ENCODE measurements around the gene AGBL2. TPM values are rescaled to one million over a fixed set of nuclear protein-coding genes. Genes with fewer than 3 reads are reported as not detected.
"Not testable (repeated sequence)": the region's sequence is repeated elsewhere in the genome, so short reads cannot be mapped to it uniquely, and the experiment has no call there.

The AGBL2 gene
- total RNA-seq, 1 experiment from 2014 or later: 3.0 TPM

DNA sequence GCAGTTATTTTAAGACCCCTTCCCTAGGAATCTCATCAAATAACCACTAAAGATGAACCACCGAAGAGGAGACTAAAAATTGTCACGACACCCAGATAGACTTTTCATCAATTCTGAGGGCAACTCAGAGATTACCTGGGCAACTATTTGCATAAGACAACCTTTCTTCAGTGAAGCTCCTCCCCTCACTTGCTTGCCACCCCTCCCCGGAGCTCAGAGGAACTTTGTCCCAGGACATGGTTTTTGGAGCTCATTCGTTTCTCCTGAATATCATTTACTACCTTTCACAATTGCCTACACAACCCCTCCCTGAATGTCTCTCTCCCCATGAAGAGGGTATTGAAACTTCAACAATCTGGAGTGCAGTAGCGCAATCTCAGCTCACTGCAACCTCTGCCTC is 3.9 kb downstream of the AGBL2 start:
- H2BK15ac ChIP-seq (ENCODE audit: low read depth, low read length): no peak overlapping the region
- H3K9me3 ChIP-seq (ENCODE audit: control insufficient read depth, low read depth, low read length): no peaks in the 10 kb centered on the region
- H4K91ac ChIP-seq (ENCODE audit: insufficient read length, low read depth, low read length): no peak overlapping the region
- H3K4ac ChIP-seq (ENCODE audit: low read depth, low read length): no peak overlapping the region
- H3K18ac ChIP-seq (ENCODE audit: insufficient read length, low read depth, low read length): no peak overlapping the region
- H3K23me2 ChIP-seq (ENCODE audit: insufficient read length, low read depth, low read length, poor library complexity, severe bottlenecking): peaks cover 6% of the 10 kb centered on the region
- H3K23ac ChIP-seq (ENCODE audit: insufficient read length, low read depth, low read length): no peak overlapping the region
- no peaks in the 10 kb centered on the region for H3K79me1 ChIP-seq (ENCODE audit: insufficient read depth, low read depth, low read length, poor library complexity, severe bottlenecking)
- no peak overlapping the region for H3K4me2 ChIP-seq (ENCODE audit: insufficient read depth, insufficient read length, low read length)
- Mint-ChIP-seq H3K4me1 (peaks cover 17 to 24% of the 10 kb centered on the region in 2 experiments), H3K27ac (peak overlapping the region in 1 of 3 experiments; percentile 93; a peak in 2 of 7 replicates), H3K9me3 (peaks cover 2 to 7% of the 10 kb centered on the region in 2 experiments; a peak in 2 of 5 replicates), H3K36me3 (ENCODE audit: insufficient read depth in 1 of 3, low read depth in 3 of 3) (peaks cover 8 to 15% (median 11%) of the 10 kb centered on the region in 3 experiments; a peak in 5 of 7 replicates), H3K4me3 (no peak overlapping the region), H3K27me3 (ENCODE audit: low read depth) (no peaks in the 10 kb centered on the region)
- WGBS (ENCODE audit: extremely low coverage, insufficient read length, low lambda C conversion rate): no CpG with 5 or more reads among the region's 5 CpGs
- H4K20me1 ChIP-seq (ENCODE audit: control insufficient read depth, insufficient read depth, insufficient read length): no peaks in the 10 kb centered on the region
- H4K8ac ChIP-seq (replicated peaks; ENCODE audit: insufficient read length, low read depth, low read length): no peak overlapping the region
- H3K56ac ChIP-seq (ENCODE audit: insufficient read length, low read depth, low read length): no peak overlapping the region
- H2AK5ac ChIP-seq (ENCODE audit: insufficient read length, low read length): no peak overlapping the region
- H3T11ph ChIP-seq (ENCODE audit: low read length): no peak overlapping the region
- H3K79me2 ChIP-seq (ENCODE audit: insufficient read depth, low read length): no peaks in the 10 kb centered on the region
- H2BK12ac ChIP-seq (ENCODE audit: insufficient read length, low read depth, low read length): no peak overlapping the region
- no peak for DNase-seq
- no peaks in the 10 kb centered on the region for H3K27me3 ChIP-seq (ENCODE audit: insufficient read depth, low read length)
- TF ChIP-seq, protein P1, sequence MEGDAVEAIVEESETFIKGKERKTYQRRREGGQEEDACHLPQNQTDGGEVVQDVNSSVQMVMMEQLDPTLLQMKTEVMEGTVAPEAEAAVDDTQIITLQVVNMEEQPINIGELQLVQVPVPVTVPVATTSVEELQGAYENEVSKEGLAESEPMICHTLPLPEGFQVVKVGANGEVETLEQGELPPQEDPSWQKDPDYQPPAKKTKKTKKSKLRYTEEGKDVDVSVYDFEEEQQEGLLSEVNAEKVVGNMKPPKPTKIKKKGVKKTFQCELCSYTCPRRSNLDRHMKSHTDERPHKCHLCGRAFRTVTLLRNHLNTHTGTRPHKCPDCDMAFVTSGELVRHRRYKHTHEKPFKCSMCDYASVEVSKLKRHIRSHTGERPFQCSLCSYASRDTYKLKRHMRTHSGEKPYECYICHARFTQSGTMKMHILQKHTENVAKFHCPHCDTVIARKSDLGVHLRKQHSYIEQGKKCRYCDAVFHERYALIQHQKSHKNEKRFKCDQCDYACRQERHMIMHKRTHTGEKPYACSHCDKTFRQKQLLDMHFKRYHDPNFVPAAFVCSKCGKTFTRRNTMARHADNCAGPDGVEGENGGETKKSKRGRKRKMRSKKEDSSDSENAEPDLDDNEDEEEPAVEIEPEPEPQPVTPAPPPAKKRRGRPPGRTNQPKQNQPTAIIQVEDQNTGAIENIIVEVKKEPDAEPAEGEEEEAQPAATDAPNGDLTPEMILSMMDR (conservative IDR thresholded peaks at IDR 0.05): no peak
- no peaks in the 10 kb centered on the region; the same call in 1 of the 2 replicates for H3K4me1 ChIP-seq (ENCODE audit: insufficient read depth, low read length)
- no peak overlapping the region for H3K9ac ChIP-seq (ENCODE audit: extremely low read depth, insufficient read length, low read length)
- H4K5ac ChIP-seq (ENCODE audit: insufficient read length, low read depth, low read length): no peak overlapping the region
- H3K14ac ChIP-seq (ENCODE audit: insufficient read depth, low read length): no peak overlapping the region
- H2BK20ac ChIP-seq (ENCODE audit: low read depth, low read length, poor library complexity, severe bottlenecking): no peak overlapping the region
- H2BK5ac ChIP-seq (ENCODE audit: insufficient read length, low read length): no peak overlapping the region
- no peak overlapping the region for H2BK120ac ChIP-seq (ENCODE audit: low read depth, low read length, poor library complexity, severe bottlenecking)
- H2AFZ ChIP-seq (ENCODE audit: low read length): no peak overlapping the region
- no peak overlapping the region for H3K27ac ChIP-seq (ENCODE audit: insufficient read length, low read depth, low read length)

DNA sequence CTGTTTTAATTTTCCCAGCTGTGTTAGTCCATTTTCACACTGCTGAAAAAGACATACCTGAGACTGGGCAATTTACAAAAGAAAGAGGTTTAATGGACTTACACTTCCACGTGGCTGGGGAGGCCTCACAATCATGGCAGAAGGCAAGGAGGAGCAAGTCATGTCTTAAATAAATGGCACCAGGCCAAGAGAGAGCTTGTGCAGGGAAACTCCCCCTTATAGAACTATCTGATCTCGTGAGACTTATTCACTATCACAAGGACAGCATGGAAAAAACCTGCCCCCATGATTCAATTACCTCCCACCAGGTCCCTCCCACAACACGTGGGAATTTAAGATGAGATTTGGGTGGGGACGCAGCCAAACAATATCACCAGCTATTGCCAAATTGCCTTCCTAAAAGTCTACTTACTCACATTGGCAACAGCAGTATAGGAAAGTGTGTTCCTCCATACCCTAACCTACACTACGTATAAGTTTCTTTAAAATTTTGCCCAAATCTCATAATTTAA is 7.8 kb downstream of the AGBL2 start:
- H3K4me2 ChIP-seq (ENCODE audit: insufficient read depth, insufficient read length, low read length); H3K9me3 ChIP-seq (ENCODE audit: control insufficient read depth, low read depth, low read length); H2BK20ac ChIP-seq (ENCODE audit: low read depth, low read length, poor library complexity, severe bottlenecking); H3K27me3 Mint-ChIP-seq (ENCODE audit: low read depth); H3K4me1 ChIP-seq (ENCODE audit: insufficient read depth, low read length); H2AK5ac ChIP-seq (ENCODE audit: insufficient read length, low read length); H3K27ac Mint-ChIP-seq; H3K79me2 ChIP-seq (ENCODE audit: insufficient read depth, low read length); H3K14ac ChIP-seq (ENCODE audit: insufficient read depth, low read length); H3K27me3 ChIP-seq (ENCODE audit: insufficient read depth, low read length); H2BK5ac ChIP-seq (ENCODE audit: insufficient read length, low read length); H2BK15ac ChIP-seq (ENCODE audit: low read depth, low read length); H3K27ac ChIP-seq (ENCODE audit: insufficient read length, low read depth, low read length); H2AFZ ChIP-seq (ENCODE audit: low read length); DNase-seq; H3K4me3 Mint-ChIP-seq; H3K18ac ChIP-seq (ENCODE audit: insufficient read length, low read depth, low read length); H3K9ac ChIP-seq (ENCODE audit: extremely low read depth, insufficient read length, low read length); H4K91ac ChIP-seq (ENCODE audit: insufficient read length, low read depth, low read length); H3K56ac ChIP-seq (ENCODE audit: insufficient read length, low read depth, low read length); H3K23me2 ChIP-seq (ENCODE audit: insufficient read length, low read depth, low read length, poor library complexity, severe bottlenecking); H3K9me3 Mint-ChIP-seq; H3K23ac ChIP-seq (ENCODE audit: insufficient read length, low read depth, low read length); H4K20me1 ChIP-seq (ENCODE audit: control insufficient read depth, insufficient read depth, insufficient read length); H2BK12ac ChIP-seq (ENCODE audit: insufficient read length, low read depth, low read length); H3K4ac ChIP-seq (ENCODE audit: low read depth, low read length); H4K5ac ChIP-seq (ENCODE audit: insufficient read length, low read depth, low read length); H3T11ph ChIP-seq (ENCODE audit: low read length); H3K79me1 ChIP-seq (ENCODE audit: insufficient read depth, low read depth, low read length, poor library complexity, severe bottlenecking); H2BK120ac ChIP-seq (ENCODE audit: low read depth, low read length, poor library complexity, severe bottlenecking); H4K8ac ChIP-seq (replicated peaks; ENCODE audit: insufficient read length, low read depth, low read length): not testable (repeated sequence)
- WGBS (ENCODE audit: extremely low coverage, insufficient read length, low lambda C conversion rate): no CpG with 5 or more reads among the region's 5 CpGs
- peaks cover 6 to 15% of the 10 kb centered on the region in 2 experiments for H3K4me1 Mint-ChIP-seq
- H3K36me3 Mint-ChIP-seq (ENCODE audit: insufficient read depth in 1 of 3, low read depth in 3 of 3): peaks cover 8 to 15% (median 10%) of the 10 kb centered on the region in 3 experiments; a peak in 5 of 7 replicates

All from H9 (cell line).